PC-9 (cell line): Measurements from ENCODE around the gene VIPR1. TPM values are rescaled to one million over a fixed set of nuclear protein-coding genes. Genes with fewer than 3 reads are reported as not detected.

ENCODE experiments used
- BruUV-seq: library from RNA; stranded (reverse); fragments of 400-500 nt; replicated peaks from 2 replicates; lab custom pipeline; 2021; lab: Mats Ljungman, UMichigan
- CTCF ChIA-PET: fragments of 300-600 bp; sonication (Branson Sonifier 250); formaldehyde crosslinking; loops from one replicate; lab custom pipeline; 2022; ENCODE audit warnings: antibody characterized with exemption; lab: Charles Lee
- POLR2A ChIA-PET: fragments of 300-600 bp; sonication (Branson Sonifier 250); formaldehyde crosslinking; loops from one replicate; lab custom pipeline; 2022; ENCODE audit warnings: antibody characterized with exemption; ENCODE audit not compliant: unreplicated experiment; lab: Charles Lee
- DNase-seq, 2 experiments: peaks; one replicate each; pipeline versions ENCODE4 v3.0.0 to v3.0.0-alpha.2; 2015 to 2022; ENCODE audit warnings: mixed read lengths in 1 of 2
- H2AFZ ChIP-seq: fragments of 200-600 bp; sonication (generic); 2 replicates; pipeline ENCODE4 v1.8.1; 2017; ENCODE audit warnings: antibody characterized with exemption
- H3F3A ChIP-seq: fragments of 200-600 bp; sonication (generic); 2 replicates; pipeline ENCODE4 v1.8.1; 2017; ENCODE audit warnings: antibody characterized with exemption, mild to moderate bottlenecking, low read depth; ENCODE audit not compliant: insufficient read depth
- H3K27ac ChIP-seq: fragments of 200-600 bp; sonication (generic); 2 replicates; pipeline ENCODE4 v1.6.1; 2016; ENCODE audit warnings: mixed run types
- H3K27me3 ChIP-seq: fragments of 200-600 bp; sonication (generic); 2 replicates; pipeline ENCODE4 v1.6.1; 2016; ENCODE audit warnings: low read depth, mixed run types; ENCODE audit not compliant: insufficient read depth
- H3K36me3 ChIP-seq: fragments of 200-600 bp; sonication (generic); 2 replicates; pipeline ENCODE4 v1.6.1; 2016; ENCODE audit warnings: low read depth, mixed run types
- H3K4me1 ChIP-seq: fragments of 200-600 bp; sonication (generic); replicated peaks from 2 replicates; pipeline ENCODE4 v1.6.1; 2016; ENCODE audit warnings: mixed run types; ENCODE audit not compliant: insufficient read depth
- H3K4me2 ChIP-seq: fragments of 200-600 bp; sonication (generic); 2 replicates; pipeline ENCODE4 v1.6.1; 2017; ENCODE audit warnings: mixed run types
- H3K4me3 ChIP-seq: fragments of 200-600 bp; sonication (generic); 2 replicates; pipeline ENCODE4 v1.6.1; 2016; ENCODE audit warnings: mixed run types
- H3K79me2 ChIP-seq: fragments of 200-600 bp; sonication (generic); 2 replicates; pipeline ENCODE4 v1.6.1; 2017; ENCODE audit warnings: low read depth, mixed run types
- H3K9me2 ChIP-seq: fragments of 200-600 bp; sonication (generic); 2 replicates; pipeline ENCODE4 v1.8.1; 2017; ENCODE audit warnings: mild to moderate bottlenecking; ENCODE audit not compliant: insufficient read depth
- H3K9me3 ChIP-seq: fragments of 200-600 bp; sonication (generic); 2 replicates; pipeline ENCODE4 v1.8.1; 2016; ENCODE audit warnings: low read depth; ENCODE audit not compliant: insufficient read depth
- H4K20me1 ChIP-seq: fragments of 200-600 bp; sonication (generic); 2 replicates; pipeline ENCODE4 v1.8.1; 2017; ENCODE audit not compliant: insufficient read depth
- CTCF ChIP-seq: fragments of 200-600 bp; sonication (generic); conservative IDR thresholded peaks from 2 replicates; pipeline ENCODE4 v1.6.1; 2017; ENCODE audit warnings: mixed run types, antibody characterized with exemption, mild to moderate bottlenecking, moderate library complexity
- EZH2 ChIP-seq: fragments of 200-600 bp; sonication (generic); IDR thresholded peaks from 2 replicates; pipeline ENCODE4 v1.8.0; 2017; ENCODE audit warnings: antibody characterized with exemption, low read depth
- intact Hi-C: fragments of 100-400 bp; cut with micrococcal nuclease; formaldehyde crosslinking; loops from one replicate; pipeline ENCODE4 v1.10.0; 2022; ENCODE audit not compliant: unreplicated experiment
- total RNA-seq: library from RNA; stranded (reverse); gene quantifications from 2 replicates; pipeline ENCODE4 v1.2.3, GENCODE V29; 2021

Gene VIPR1
- total RNA-seq, 1 experiment from 2014 or later, result 23.9 TPM

- no peaks in the 10 kb centered on the region for H3K9me3 ChIP-seq
- no peak overlapping the region for H3K4me2 ChIP-seq
- H4K20me1 ChIP-seq, result no peaks in the 10 kb centered on the region
- TF ChIP-seq EZH2 (no peak), CTCF (no peak)
- no peaks in the 10 kb centered on the region for H3F3A ChIP-seq
- H3K27me3 ChIP-seq, result no peaks in the 10 kb centered on the region
- intact Hi-C loops, result no loop called here
- no peaks in the 10 kb centered on the region for H3K9me2 ChIP-seq
- no peak overlapping the region for H3K27ac ChIP-seq
- H2AFZ ChIP-seq, result no peak overlapping the region
- ChIA-PET POLR2A (no interaction called here), CTCF (no interaction called here)
- BruUV-seq, result no TSS peak
- H3K4me1 ChIP-seq, result no peaks in the 10 kb centered on the region
- H3K4me3 ChIP-seq, result no peak overlapping the region
- DNase-seq, result no peak
- no peaks in the 10 kb centered on the region for H3K79me2 ChIP-seq
- H3K36me3 ChIP-seq, result no peaks in the 10 kb centered on the region
Observed at GRCh38 chr3:42461762-42462161, 40.7 kb upstream of the VIPR1 start.

- Histone ChIP-seq H3K27ac (no peak overlapping the region), H3K4me3 (no peak overlapping the region), H3K27me3 (no peaks in the 10 kb centered on the region), H3K9me2 (no peaks in the 10 kb centered on the region), H3F3A (no peaks in the 10 kb centered on the region), H3K9me3 (no peaks in the 10 kb centered on the region), H2AFZ (no peak overlapping the region), H3K79me2 (no peaks in the 10 kb centered on the region), H3K4me2 (no peak overlapping the region), H3K4me1 (no peaks in the 10 kb centered on the region), H4K20me1 (no peaks in the 10 kb centered on the region), H3K36me3 (no peaks in the 10 kb centered on the region)
- TF ChIP-seq CTCF (no peak), EZH2 (no peak)
- CTCF ChIA-PET, result no interaction called here
- BruUV-seq, result no TSS peak
- intact Hi-C loops, result no loop called here
- DNase-seq, result no peak
- POLR2A ChIA-PET, result no interaction called here
Observed at GRCh38 chr3:42463093-42463492, 39.4 kb upstream of the VIPR1 start.

- POLR2A ChIA-PET, result no interaction called here
- Histone ChIP-seq H3K4me2 (no peak overlapping the region), H2AFZ (no peak overlapping the region), H3F3A (no peaks in the 10 kb centered on the region), H3K9me3 (no peaks in the 10 kb centered on the region), H3K4me1 (peaks cover 11% of the 10 kb centered on the region), H3K36me3 (no peaks in the 10 kb centered on the region), H3K9me2 (no peaks in the 10 kb centered on the region), H3K4me3 (no peak overlapping the region), H3K27ac (no peak overlapping the region), H4K20me1 (no peaks in the 10 kb centered on the region), H3K79me2 (no peaks in the 10 kb centered on the region), H3K27me3 (no peaks in the 10 kb centered on the region)
- TF ChIP-seq CTCF (no peak), EZH2 (no peak)
- CTCF ChIA-PET, result no interaction called here
- BruUV-seq, result no TSS peak
- intact Hi-C loops, result no loop called here
- DNase-seq, result no peak
Observed at GRCh38 chr3:42468111-42468510, 34.3 kb upstream of the VIPR1 start.
